Tibial artery (tissue), 4 donors: ENCODE results near the gene NLGN4Y.

Experiments used
- DNase-seq, 2 donors: peaks; one replicate each; pipeline ENCODE4 v3.0.0-alpha.2; 2019
- H3K27ac ChIP-seq, 2 donors: fragments of 200-600 bp; sonication (generic) in 1 of 2; 1 replicate in 1 of 2; 2 replicates in 1 of 2; pipeline ENCODE4 v1.5.1; 2018 to 2019; ENCODE audit warnings: mild to moderate bottlenecking in 1 of 2
- H3K27me3 ChIP-seq, 2 donors: fragments of 200-600 bp; sonication (generic) in 1 of 2; one replicate each; pipeline versions ENCODE4 v1.5.1 to v1.6.0; 2016 to 2019
- H3K36me3 ChIP-seq, 3 donors: fragments of 200-600 bp; sonication (generic) in 2 of 3; one replicate each; pipeline ENCODE4 v1.5.1; 2016 to 2019; ENCODE audit warnings: mild to moderate bottlenecking in 2 of 3
- H3K4me1 ChIP-seq, 4 donors: fragments of 200-600 bp; sonication (generic) in 2 of 4; 1 replicate in 3 of 4; 2 replicates in 1 of 4; pipeline ENCODE4 v1.5.1; 2016 to 2019
- H3K4me3 ChIP-seq, 2 donors: fragments of 200-600 bp; sonication (generic) in 1 of 2; 1 replicate in 1 of 2; 2 replicates in 1 of 2; pipeline ENCODE4 v1.5.1; 2018 to 2019; ENCODE audit warnings: mild to moderate bottlenecking in 2 of 2
- H3K9me3 ChIP-seq, 3 donors: fragments of 200-600 bp; sonication (generic) in 1 of 3; one replicate each; pipeline ENCODE4 v1.5.1; 2016 to 2019
- CTCF ChIP-seq, 2 experiments: fragments of 200-600 bp in 1 of 2; fragments of 450-650 bp in 1 of 2; IDR thresholded peaks; one replicate each; pipeline ENCODE4 v1.5.1; 2017 to 2019; ENCODE audit warnings: antibody characterized with exemption in 2 of 2, mild to moderate bottlenecking in 1 of 2, moderate library complexity in 1 of 2
- intact Hi-C: fragments of 100-400 bp; cut with DNase I; formaldehyde crosslinking; loops from one replicate; pipeline ENCODE4 v1.15.0; 2023; ENCODE audit warnings: low total_unique reads

Gene NLGN4Y

GRCh38 chrY:14522379-14522950 is 1.9 kb upstream of the NLGN4Y start:
- no peak for DNase-seq
- TF ChIP-seq CTCF (IDR thresholded peaks at IDR 0.05) = no peak
- no peak overlapping the region for H3K27ac ChIP-seq
- no peaks in the 10 kb centered on the region for H3K27me3 ChIP-seq
- no peaks in the 10 kb centered on the region for H3K4me1 ChIP-seq
- peak overlapping the region in 1 of 2 donors; percentile 25 for H3K4me3 ChIP-seq
- intact Hi-C loops = no loop called here
- H3K9me3 ChIP-seq = no peaks in the 10 kb centered on the region
- H3K36me3 ChIP-seq = no peaks in the 10 kb centered on the region

GRCh38 chrY:14523491-14524271 is 648 bp upstream of the NLGN4Y start:
- TF ChIP-seq CTCF (IDR thresholded peaks at IDR 0.05) = no peak
- Histone ChIP-seq H3K36me3 (no peaks in the 10 kb centered on the region), H3K27ac (peak overlapping the region; percentile 45 to 52), H3K4me1 (no peaks in the 10 kb centered on the region), H3K4me3 (peak overlapping the region; percentile 52 to 57), H3K27me3 (no peaks in the 10 kb centered on the region), H3K9me3 (no peaks in the 10 kb centered on the region)
- DNase-seq = no peak
- intact Hi-C loops = no loop called here

- no peaks in the 10 kb centered on the region for H3K27me3 ChIP-seq
- H3K27ac ChIP-seq = peak overlapping the region; percentile 45 to 52
- no peaks in the 10 kb centered on the region for H3K4me1 ChIP-seq
- H3K4me3 ChIP-seq = peak overlapping the region; percentile 52 to 57
- intact Hi-C loops = no loop called here
- no peaks in the 10 kb centered on the region for H3K9me3 ChIP-seq
- no peak for TF ChIP-seq CTCF (IDR thresholded peaks at IDR 0.05)
- no peaks in the 10 kb centered on the region for H3K36me3 ChIP-seq
- DNase-seq = no peak
Observed at GRCh38 chrY:14525315-14525714, 986 bp downstream of the NLGN4Y start.

GRCh38 chrY:14528361-14528760 is 4.0 kb downstream of the NLGN4Y start:
- H3K4me3 ChIP-seq = no peak overlapping the region
- no peaks in the 10 kb centered on the region for H3K9me3 ChIP-seq
- intact Hi-C loops = no loop called here
- no peaks in the 10 kb centered on the region for H3K4me1 ChIP-seq
- no peak overlapping the region for H3K27ac ChIP-seq
- no peak for TF ChIP-seq CTCF (IDR thresholded peaks at IDR 0.05)
- H3K36me3 ChIP-seq = no peaks in the 10 kb centered on the region
- DNase-seq = no peak
- no peaks in the 10 kb centered on the region for H3K27me3 ChIP-seq

- intact Hi-C loops = no loop called here
- Histone ChIP-seq H3K27me3 (no peaks in the 10 kb centered on the region), H3K4me3 (no peak overlapping the region), H3K4me1 (no peaks in the 10 kb centered on the region), H3K9me3 (no peaks in the 10 kb centered on the region), H3K36me3 (no peaks in the 10 kb centered on the region), H3K27ac (no peak overlapping the region)
- no peak for TF ChIP-seq CTCF (IDR thresholded peaks at IDR 0.05)
- no peak for DNase-seq
Observed at GRCh38 chrY:14536703-14537102, 12.4 kb downstream of the NLGN4Y start.
